ENCODE measurements around the gene NEURL1B. TPM values are rescaled to one million over a fixed set of nuclear protein-coding genes. Genes with fewer than 3 reads are reported as not detected.

Gene NEURL1B
- total RNA-seq, 4 donors from 2014 or later: 8.7 to 18.8 (median 15.1) TPM

DNA sequence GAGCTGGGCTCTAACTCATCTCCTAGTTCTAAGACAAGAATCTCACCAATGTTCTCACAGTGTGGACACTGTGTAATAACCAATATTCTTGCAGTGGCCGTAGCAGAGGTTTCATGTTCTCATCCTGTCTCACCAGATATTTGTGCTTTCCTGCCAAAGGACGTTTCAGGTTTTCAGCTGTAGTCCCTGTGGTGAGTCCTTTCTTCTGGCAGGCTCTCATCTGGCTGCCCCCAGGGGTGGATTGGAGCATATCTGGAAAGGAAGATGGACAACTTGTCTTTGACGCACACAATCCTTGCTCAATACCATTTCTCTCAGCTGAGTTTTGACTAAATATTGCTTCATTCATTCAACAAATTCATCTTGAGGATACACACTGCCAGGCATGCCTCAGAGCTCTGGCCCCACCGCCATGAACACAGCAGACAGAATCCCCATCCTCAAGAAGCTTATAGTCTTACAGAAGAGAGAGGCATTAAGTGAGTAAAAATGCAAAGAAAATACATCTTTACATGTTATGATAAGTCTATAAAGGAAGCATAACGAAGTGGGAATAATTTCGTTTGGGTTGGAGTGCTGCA, 33.8 kb upstream of the NEURL1B start:
- Histone ChIP-seq H3K4me3 (peak overlapping the region in 3 of 4 donors; percentile 22 to 37 (median 28)), H3K27me3 (no peaks in the 10 kb centered on the region), H3K36me3 (no peaks in the 10 kb centered on the region), H3K9me3 (no peaks in the 10 kb centered on the region), H3K27ac (peak overlapping the region; percentile 69 to 79 (median 76)), H3K4me1 (peaks cover under 1 to 18% of the 10 kb centered on the region in 2 donors)
- ATAC-seq (peak; percentile 89), DNase-seq (peak; percentile 68 to 86)
- intact Hi-C loops (cut with DNase I; ENCODE audit: low total_unique reads) (no loop called here), in situ Hi-C loops (cut with MboI; ENCODE audit: low sequenced_read_pairs in 4 of 4) (no loop called here)
- TF ChIP-seq, protein P1, sequence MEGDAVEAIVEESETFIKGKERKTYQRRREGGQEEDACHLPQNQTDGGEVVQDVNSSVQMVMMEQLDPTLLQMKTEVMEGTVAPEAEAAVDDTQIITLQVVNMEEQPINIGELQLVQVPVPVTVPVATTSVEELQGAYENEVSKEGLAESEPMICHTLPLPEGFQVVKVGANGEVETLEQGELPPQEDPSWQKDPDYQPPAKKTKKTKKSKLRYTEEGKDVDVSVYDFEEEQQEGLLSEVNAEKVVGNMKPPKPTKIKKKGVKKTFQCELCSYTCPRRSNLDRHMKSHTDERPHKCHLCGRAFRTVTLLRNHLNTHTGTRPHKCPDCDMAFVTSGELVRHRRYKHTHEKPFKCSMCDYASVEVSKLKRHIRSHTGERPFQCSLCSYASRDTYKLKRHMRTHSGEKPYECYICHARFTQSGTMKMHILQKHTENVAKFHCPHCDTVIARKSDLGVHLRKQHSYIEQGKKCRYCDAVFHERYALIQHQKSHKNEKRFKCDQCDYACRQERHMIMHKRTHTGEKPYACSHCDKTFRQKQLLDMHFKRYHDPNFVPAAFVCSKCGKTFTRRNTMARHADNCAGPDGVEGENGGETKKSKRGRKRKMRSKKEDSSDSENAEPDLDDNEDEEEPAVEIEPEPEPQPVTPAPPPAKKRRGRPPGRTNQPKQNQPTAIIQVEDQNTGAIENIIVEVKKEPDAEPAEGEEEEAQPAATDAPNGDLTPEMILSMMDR (IDR thresholded peaks at IDR 0.05 in 4 of 5, conservative IDR thresholded peaks at IDR 0.05 in 1 of 5): no peak
- TF ChIP-seq POLR2A (IDR thresholded peaks at IDR 0.05): peak; percentile 37 to 58

DNA sequence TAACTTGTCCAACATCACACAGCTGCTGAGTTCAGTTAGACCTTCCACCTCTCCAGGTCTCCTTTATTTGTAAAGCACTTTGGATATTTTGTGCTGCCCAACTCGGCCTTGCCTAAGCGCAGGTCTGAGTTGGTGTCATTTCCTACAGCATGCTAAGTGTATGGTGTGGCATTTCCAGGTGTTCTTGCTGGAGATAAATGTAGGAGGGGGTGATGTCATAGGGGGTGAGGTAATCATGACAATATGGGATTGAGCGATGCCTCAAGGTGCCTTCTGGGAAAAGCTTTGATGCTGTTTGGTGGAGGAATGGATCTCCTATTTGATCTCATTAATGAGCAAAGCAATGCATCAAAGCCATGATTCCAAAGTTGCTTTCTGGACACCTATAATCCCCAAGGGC, 32.3 kb upstream of the NEURL1B start:
- H3K36me3 ChIP-seq: no peaks in the 10 kb centered on the region

DNA sequence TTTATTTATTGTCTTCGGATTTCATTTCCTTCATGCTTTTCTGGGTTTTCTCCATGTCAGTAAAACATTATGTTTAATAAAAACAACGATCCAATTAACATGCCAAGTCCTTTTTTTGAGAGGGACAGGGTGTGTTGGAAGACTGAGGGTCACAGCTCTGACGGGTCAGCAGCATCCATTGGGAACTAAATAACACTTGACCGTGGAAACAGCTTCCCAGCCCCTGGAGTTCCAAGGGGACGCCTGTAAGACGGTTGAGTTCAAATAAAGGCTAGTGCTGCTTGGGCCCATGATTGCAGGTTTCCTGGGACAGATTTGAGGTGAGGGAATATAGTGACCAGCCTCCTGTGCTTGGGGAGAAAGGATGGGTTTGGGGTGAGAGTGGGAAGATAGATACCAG, 30.4 kb upstream of the NEURL1B start:
- in situ Hi-C loops (cut with MboI; ENCODE audit: low sequenced_read_pairs in 4 of 4): no loop called here

More for the DNA sequence above, 32.3 kb upstream of the NEURL1B start:
- no peaks in the 10 kb centered on the region for H3K27me3 ChIP-seq
- in situ Hi-C loops (cut with MboI; ENCODE audit: low sequenced_read_pairs in 4 of 4): no loop called here
- peak overlapping the region; percentile 33 to 79 (median 76) for H3K27ac ChIP-seq
- DNase-seq (no peak), ATAC-seq (no peak)
- intact Hi-C loops (cut with DNase I; ENCODE audit: low total_unique reads): no loop called here
- peaks cover 5 to 28% of the 10 kb centered on the region in 2 donors for H3K4me1 ChIP-seq
- no peak for TF ChIP-seq POLR2A (IDR thresholded peaks at IDR 0.05)
- TF ChIP-seq, protein P1 (IDR thresholded peaks at IDR 0.05 in 4 of 5, conservative IDR thresholded peaks at IDR 0.05 in 1 of 5): no peak
- H3K4me3 ChIP-seq: peak overlapping the region in 2 of 4 donors; percentile 1 to 37
- H3K9me3 ChIP-seq: no peaks in the 10 kb centered on the region

DNA sequence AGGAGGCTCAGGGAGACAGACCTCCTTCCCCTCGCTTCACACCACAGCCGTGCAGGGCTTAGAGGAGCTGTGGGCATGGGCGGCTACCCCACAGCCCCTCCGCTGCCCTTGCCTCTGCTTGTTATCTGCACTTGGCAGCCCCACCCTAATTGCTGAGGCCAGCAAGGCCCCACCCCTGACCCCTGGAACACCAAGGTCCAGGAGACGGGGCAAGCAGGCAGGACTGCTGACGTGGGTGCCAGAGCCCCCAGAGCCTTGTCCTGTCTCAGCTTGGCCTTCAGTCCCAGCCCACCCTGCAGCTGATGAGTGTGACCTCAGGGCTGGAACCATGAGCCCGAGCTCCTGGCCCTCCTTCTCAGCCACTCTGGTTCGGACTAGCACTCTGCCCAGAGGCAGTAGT, 29.1 kb upstream of the NEURL1B start:
- ATAC-seq: no peak
- intact Hi-C loops (cut with DNase I; ENCODE audit: low total_unique reads): no loop called here
- peaks cover 5 to 23% of the 10 kb centered on the region in 2 donors for H3K4me1 ChIP-seq
- TF ChIP-seq, protein P1 (IDR thresholded peaks at IDR 0.05 in 4 of 5, conservative IDR thresholded peaks at IDR 0.05 in 1 of 5): no peak
- TF ChIP-seq POLR2A (IDR thresholded peaks at IDR 0.05): no peak
- DNase-seq: no peak
- no peaks in the 10 kb centered on the region for H3K9me3 ChIP-seq
- in situ Hi-C loops (cut with MboI; ENCODE audit: low sequenced_read_pairs in 4 of 4): no loop called here
- no peaks in the 10 kb centered on the region for H3K36me3 ChIP-seq
- H3K4me3 ChIP-seq: no peak overlapping the region
- H3K27ac ChIP-seq: peak overlapping the region; percentile 32 to 73 (median 47)
- H3K27me3 ChIP-seq: no peaks in the 10 kb centered on the region

More for the DNA sequence above, 30.4 kb upstream of the NEURL1B start:
- no peaks in the 10 kb centered on the region for H3K36me3 ChIP-seq
- H3K4me3 ChIP-seq: no peak overlapping the region
- intact Hi-C loops (cut with DNase I; ENCODE audit: low total_unique reads): no loop called here
- peak overlapping the region; percentile 31 to 73 (median 42) for H3K27ac ChIP-seq
- TF ChIP-seq POLR2A (IDR thresholded peaks at IDR 0.05): no peak
- TF ChIP-seq, protein P1 (IDR thresholded peaks at IDR 0.05 in 4 of 5, conservative IDR thresholded peaks at IDR 0.05 in 1 of 5): no peak
- ATAC-seq (no peak), DNase-seq (no peak)
- no peaks in the 10 kb centered on the region for H3K9me3 ChIP-seq
- peaks cover 5 to 28% of the 10 kb centered on the region in 2 donors for H3K4me1 ChIP-seq
- no peaks in the 10 kb centered on the region for H3K27me3 ChIP-seq

All from gastrocnemius medialis (tissue), 4 donors.